ENCODE measurements around the gene ZNHIT2.

The ZNHIT2 gene

DNA sequence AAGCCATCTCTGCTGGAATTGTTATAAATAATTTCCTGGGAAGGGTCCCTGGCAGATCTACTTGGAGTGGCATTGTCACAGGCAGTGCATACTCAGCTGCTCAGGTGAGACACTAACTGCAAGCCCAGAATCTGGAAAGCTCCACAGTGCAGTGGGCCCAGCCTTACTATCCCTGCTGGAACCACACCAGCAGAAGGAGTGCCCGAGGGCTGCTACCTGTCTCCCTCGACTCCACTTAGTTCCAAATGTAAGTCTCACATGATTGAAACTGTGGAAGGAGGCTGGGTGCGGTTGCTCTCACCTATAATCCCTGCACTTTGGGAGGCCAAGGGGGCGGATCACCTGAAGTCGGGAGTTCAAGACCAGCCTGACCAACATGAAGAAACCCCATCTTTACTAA lies 31.2 kb upstream of the ZNHIT2 start:
- H3K27me3 ChIP-seq (ENCODE audit: insufficient read depth, low read length, poor library complexity, severe bottlenecking), result no peaks in the 10 kb centered on the region
- H3K9me3 ChIP-seq (ENCODE audit: insufficient read depth, low read depth, low read length), result no peaks in the 10 kb centered on the region
- no peak overlapping the region for H2AFZ ChIP-seq (ENCODE audit: low read length)
- no peak overlapping the region for H3K4me3 ChIP-seq (ENCODE audit: low read length, poor library complexity, severe bottlenecking)
- no peak overlapping the region for H3K9ac ChIP-seq (ENCODE audit: low read depth, low read length, poor library complexity, severe bottlenecking)
- TF ChIP-seq EZH2phosphoT487 (IDR thresholded peaks at IDR 0.05; ENCODE audit: borderline replicate concordance) (no peak), CTCF (conservative IDR thresholded peaks at IDR 0.05; ENCODE audit: low read length) (no peak)
- H3K4me2 ChIP-seq (ENCODE audit: low read depth, low read length, poor library complexity, severe bottlenecking), result no peak overlapping the region
- no peaks in the 10 kb centered on the region for H3F3A ChIP-seq (ENCODE audit: low read depth)
- no peaks in the 10 kb centered on the region for H3K36me3 ChIP-seq (ENCODE audit: insufficient read depth, low read length)
- H3K79me2 ChIP-seq (ENCODE audit: insufficient read depth, low read length), result no peaks in the 10 kb centered on the region
- no peaks in the 10 kb centered on the region for H3K9me2 ChIP-seq (replicated peaks; ENCODE audit: low read depth, low read length)
- H3K4me1 ChIP-seq (ENCODE audit: insufficient read depth, low read length, poor library complexity, severe bottlenecking), result no peaks in the 10 kb centered on the region
- H4K20me1 ChIP-seq (ENCODE audit: insufficient read depth, low read length, poor library complexity, severe bottlenecking), result no peaks in the 10 kb centered on the region

DNA sequence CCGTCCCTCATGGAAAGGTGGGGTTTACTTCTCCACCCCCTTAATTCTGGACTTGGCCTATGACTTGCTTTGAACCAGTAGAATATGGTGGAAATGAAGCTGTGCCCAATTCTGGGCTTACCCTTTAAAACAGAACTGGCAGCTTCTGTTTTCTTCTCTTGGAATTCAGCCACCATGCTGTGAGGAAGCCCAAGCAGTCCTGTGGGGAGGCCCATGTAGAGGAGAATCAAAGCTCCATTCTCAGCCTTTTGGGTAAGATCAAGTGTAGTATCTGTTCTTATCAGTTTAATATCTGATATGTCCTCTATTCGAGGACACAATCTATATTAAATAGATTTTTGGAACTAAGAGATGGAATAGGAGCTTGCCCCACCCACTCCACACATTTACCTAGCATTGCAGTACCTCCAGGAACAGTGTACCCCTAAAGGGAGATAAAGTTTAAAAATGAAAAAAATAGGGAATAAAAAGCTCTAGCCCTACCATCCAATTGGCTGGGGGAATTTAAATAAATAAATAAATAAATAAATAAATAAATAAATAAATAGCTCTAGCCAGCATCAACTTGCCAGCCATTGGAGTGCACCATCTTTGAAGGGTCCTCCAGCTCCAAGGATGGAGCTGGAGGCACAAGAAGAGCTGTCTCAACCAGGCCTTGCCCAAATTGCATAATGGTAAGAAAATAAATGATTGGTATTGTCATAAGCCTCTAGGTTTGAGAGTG lies 30.0 kb upstream of the ZNHIT2 start:
- Histone ChIP-seq H3K4me1 (ENCODE audit: insufficient read depth, low read length, poor library complexity, severe bottlenecking) (no peaks in the 10 kb centered on the region), H3K4me3 (ENCODE audit: low read length, poor library complexity, severe bottlenecking) (no peak overlapping the region)

DNA sequence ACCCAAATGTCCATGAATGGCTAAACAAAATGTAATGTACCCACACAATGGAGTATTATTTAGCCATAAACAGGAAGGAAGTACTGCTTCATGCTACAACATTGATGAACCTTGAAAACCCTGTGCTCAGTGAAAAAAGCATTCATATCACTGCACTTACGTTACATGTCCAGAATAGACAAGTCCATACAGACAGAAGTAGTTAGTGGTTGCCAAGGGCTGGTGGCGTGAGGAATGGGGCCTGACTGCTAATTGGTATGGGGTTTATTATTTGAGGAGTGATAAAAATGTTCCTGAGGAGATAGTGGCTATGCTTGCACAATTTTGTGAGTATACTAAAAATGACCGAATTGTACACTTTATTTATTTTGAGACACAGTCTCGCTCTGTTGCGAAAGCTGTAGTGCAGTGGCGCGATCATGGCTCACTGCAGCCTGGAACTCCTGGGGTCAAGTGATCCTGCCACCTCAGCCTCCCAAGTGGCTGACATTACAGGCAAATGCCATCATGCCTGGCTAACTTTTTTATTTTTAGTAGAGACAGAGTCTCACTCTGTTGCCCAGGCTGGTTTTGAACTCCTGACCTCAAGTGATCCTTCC lies 24.5 kb upstream of the ZNHIT2 start:
- no peak for TF ChIP-seq CTCF (conservative IDR thresholded peaks at IDR 0.05; ENCODE audit: low read length)
- no peak for TF ChIP-seq EZH2phosphoT487 (IDR thresholded peaks at IDR 0.05; ENCODE audit: borderline replicate concordance)
- no peak overlapping the region for H3K4me2 ChIP-seq (ENCODE audit: low read depth, low read length, poor library complexity, severe bottlenecking)

More for the DNA sequence above, 30.0 kb upstream of the ZNHIT2 start:
- Histone ChIP-seq H3K79me2 (ENCODE audit: insufficient read depth, low read length) (no peaks in the 10 kb centered on the region), H3K27me3 (ENCODE audit: insufficient read depth, low read length, poor library complexity, severe bottlenecking) (no peaks in the 10 kb centered on the region), H3K9ac (ENCODE audit: low read depth, low read length, poor library complexity, severe bottlenecking) (no peak overlapping the region), H3F3A (ENCODE audit: low read depth) (no peaks in the 10 kb centered on the region), H3K9me3 (ENCODE audit: insufficient read depth, low read depth, low read length) (no peaks in the 10 kb centered on the region), H2AFZ (ENCODE audit: low read length) (no peak overlapping the region), H4K20me1 (ENCODE audit: insufficient read depth, low read length, poor library complexity, severe bottlenecking) (no peaks in the 10 kb centered on the region), H3K9me2 (replicated peaks; ENCODE audit: low read depth, low read length) (no peaks in the 10 kb centered on the region), H3K36me3 (ENCODE audit: insufficient read depth, low read length) (no peaks in the 10 kb centered on the region), H3K4me2 (ENCODE audit: low read depth, low read length, poor library complexity, severe bottlenecking) (no peak overlapping the region)
- TF ChIP-seq CTCF (conservative IDR thresholded peaks at IDR 0.05; ENCODE audit: low read length) (no peak), EZH2phosphoT487 (IDR thresholded peaks at IDR 0.05; ENCODE audit: borderline replicate concordance) (no peak)

More for the DNA sequence above, 24.5 kb upstream of the ZNHIT2 start:
- Histone ChIP-seq H3K4me3 (ENCODE audit: low read length, poor library complexity, severe bottlenecking) (no peak overlapping the region), H3K9me2 (replicated peaks; ENCODE audit: low read depth, low read length) (no peaks in the 10 kb centered on the region), H3K9ac (ENCODE audit: low read depth, low read length, poor library complexity, severe bottlenecking) (no peak overlapping the region), H3K36me3 (ENCODE audit: insufficient read depth, low read length) (no peaks in the 10 kb centered on the region), H3K9me3 (ENCODE audit: insufficient read depth, low read depth, low read length) (no peaks in the 10 kb centered on the region), H4K20me1 (ENCODE audit: insufficient read depth, low read length, poor library complexity, severe bottlenecking) (no peaks in the 10 kb centered on the region), H3F3A (ENCODE audit: low read depth) (no peaks in the 10 kb centered on the region), H3K4me1 (ENCODE audit: insufficient read depth, low read length, poor library complexity, severe bottlenecking) (no peaks in the 10 kb centered on the region), H3K27me3 (ENCODE audit: insufficient read depth, low read length, poor library complexity, severe bottlenecking) (no peaks in the 10 kb centered on the region), H2AFZ (ENCODE audit: low read length) (no peak overlapping the region), H3K79me2 (ENCODE audit: insufficient read depth, low read length) (no peaks in the 10 kb centered on the region)
